Measurements from ENCODE around the gene LMO1.
A peak's percentile ranks its signal among the peaks of the same experiment; 100 is the strongest.

The LMO1 gene

GRCh38 chr11:8263109-8263768 lies 439 bp downstream of the LMO1 start:
- DNase-seq (ENCODE audit: low read depth): no peak

- peak; percentile 51 for DNase-seq (ENCODE audit: low read depth)
Measured at GRCh38 chr11:8262552-8263108, 1.0 kb downstream of the LMO1 start.

DNA sequence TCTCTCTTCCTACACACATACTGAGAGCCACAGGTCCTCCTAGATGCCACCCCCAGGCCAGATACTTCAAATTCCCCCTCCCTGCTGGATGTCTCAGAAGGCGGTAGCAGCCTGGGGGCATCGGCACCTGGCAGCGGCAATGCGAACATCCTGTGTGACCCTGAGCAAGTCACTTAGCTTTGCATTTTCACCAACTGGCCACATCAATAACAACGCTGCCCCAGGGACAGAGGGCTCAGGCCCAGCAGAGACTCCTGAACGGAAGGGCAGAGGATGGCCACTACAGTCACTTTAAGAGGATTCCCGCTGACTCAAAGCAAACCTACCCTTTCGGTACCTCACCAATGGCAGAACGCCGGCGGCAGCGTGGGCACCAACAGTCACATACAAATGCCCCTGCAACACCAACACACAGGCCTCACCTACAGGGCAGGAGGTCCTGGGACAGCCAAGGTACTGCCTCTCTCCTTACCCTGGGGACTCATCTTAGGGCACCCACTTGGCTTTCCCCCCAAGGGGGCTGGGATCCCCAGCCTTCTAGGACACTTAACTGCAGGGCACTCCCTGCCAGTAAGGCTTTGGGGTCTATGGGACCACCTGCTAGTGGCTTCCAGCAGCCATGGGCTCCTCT lies 1.6 kb downstream of the LMO1 start:
- DNase-seq (ENCODE audit: low read depth): no peak

DNA sequence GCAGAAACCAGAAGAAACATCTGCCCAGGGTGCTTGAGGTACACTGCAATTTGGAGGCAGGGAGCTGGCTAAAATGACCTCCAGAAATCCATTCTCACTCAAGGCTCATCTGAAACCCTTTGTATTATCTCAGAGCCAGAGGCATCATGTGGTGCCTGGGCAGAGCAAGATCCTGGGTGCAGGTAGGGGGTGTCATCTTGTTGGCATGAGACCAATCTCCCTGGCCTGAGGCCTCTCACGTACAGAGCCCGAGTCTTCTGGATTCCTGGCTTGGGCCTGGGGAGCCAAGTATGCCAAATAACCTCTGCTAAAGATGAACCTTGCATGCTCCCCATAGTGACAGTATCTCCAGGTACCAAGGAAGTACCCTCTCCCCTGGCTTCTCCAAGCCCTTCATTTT lies 2.4 kb downstream of the LMO1 start:
- no peak for DNase-seq (ENCODE audit: low read depth)

GRCh38 chr11:8260202-8260966 lies 3.3 kb downstream of the LMO1 start:
- DNase-seq (ENCODE audit: low read depth): no peak

- no peak for DNase-seq (ENCODE audit: low read depth)
Measured at GRCh38 chr11:8259306-8259959, 4.2 kb downstream of the LMO1 start.

- DNase-seq (ENCODE audit: low read depth): peak; percentile 59
Measured at GRCh38 chr11:8258784-8259183, 4.9 kb downstream of the LMO1 start.

- DNase-seq (ENCODE audit: low read depth): no peak
Measured at GRCh38 chr11:8258289-8258688, 5.4 kb downstream of the LMO1 start.

- DNase-seq (ENCODE audit: low read depth): no peak
Measured at GRCh38 chr11:8257003-8257664, 6.5 kb downstream of the LMO1 start.

GRCh38 chr11:8256271-8257002 lies 7.2 kb downstream of the LMO1 start:
- DNase-seq (ENCODE audit: low read depth): no peak

DNA sequence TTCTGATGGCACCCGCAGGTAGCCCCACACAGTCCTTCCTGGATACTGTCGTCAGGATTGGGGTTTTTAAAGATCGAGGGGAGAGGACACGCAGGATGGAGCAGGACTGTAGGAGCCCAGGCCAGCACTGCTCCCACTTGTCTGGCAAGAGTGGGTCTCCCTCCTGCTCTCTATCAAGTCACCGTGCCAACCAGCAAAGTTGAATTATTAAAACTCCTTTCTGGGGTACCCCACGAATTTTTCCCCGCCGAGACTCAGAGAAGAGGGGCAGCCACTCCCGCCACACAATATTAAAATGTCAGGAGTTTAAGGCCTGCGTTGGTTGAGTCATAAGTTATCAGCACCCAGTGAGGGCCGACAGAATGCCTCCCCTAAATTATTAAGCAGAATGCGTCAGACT lies 10.1 kb downstream of the LMO1 start:
- DNase-seq (ENCODE audit: low read depth): no peak

- no peak for DNase-seq (ENCODE audit: low read depth)
Measured at GRCh38 chr11:8252946-8253345, 10.7 kb downstream of the LMO1 start.

GRCh38 chr11:8252388-8252787 lies 11.3 kb downstream of the LMO1 start:
- DNase-seq (ENCODE audit: low read depth): no peak

GRCh38 chr11:8251616-8252295 lies 11.9 kb downstream of the LMO1 start:
- no peak for DNase-seq (ENCODE audit: low read depth)

DNA sequence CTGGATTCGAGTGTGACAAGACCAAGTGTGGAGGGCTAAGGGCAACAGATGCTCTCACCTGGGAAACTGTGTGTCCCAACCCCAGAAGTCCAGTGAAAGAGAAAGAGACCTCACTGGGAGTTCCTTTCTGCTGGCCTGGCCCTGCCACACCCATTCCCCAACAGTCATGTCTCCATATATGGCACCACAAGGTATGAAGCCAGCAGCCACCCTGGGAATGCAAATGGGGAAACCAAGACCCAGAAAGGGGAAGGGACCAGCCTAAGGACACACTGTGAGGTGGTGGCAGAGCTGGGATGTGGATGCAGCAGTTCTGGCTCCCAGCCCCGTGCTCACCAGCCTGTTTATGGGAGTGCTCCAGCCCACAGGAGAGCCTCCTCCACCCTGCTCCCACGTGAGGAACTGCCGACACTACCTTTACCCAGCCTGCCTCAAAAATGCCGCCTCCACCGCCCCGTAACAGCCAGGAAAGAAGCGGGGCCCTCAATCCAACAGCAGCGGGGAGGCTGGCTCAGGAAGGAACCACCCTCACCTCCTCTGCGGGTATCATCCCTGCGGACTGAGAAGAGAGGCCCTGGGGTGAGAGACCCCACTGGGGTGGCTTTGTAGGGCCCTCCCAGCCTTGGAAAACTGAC lies 12.6 kb downstream of the LMO1 start:
- DNase-seq (ENCODE audit: low read depth): no peak

GRCh38 chr11:8250434-8250833 lies 13.2 kb downstream of the LMO1 start:
- DNase-seq (ENCODE audit: low read depth): no peak

DNA sequence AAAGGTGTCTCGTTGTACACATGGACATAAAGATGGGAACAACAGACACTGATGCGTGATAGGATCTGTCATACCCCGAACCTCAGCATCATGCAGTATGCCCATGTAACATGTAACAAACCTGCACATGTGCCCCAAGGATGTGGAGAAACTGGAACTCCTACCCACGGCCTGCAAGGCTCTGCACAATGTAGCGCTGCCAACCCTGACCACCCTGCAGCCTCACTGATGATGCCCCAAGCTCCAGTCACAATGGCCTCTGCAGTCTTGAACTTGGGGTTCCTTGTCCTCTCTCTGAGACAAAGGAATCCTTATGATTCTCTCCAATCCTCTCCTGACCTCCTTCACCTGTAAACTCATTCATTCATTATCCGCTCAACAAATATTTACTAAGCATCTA lies 14.2 kb downstream of the LMO1 start:
- no peak for DNase-seq (ENCODE audit: low read depth)

GRCh38 chr11:8248786-8249185 lies 14.9 kb downstream of the LMO1 start:
- DNase-seq (ENCODE audit: low read depth): no peak

DNA sequence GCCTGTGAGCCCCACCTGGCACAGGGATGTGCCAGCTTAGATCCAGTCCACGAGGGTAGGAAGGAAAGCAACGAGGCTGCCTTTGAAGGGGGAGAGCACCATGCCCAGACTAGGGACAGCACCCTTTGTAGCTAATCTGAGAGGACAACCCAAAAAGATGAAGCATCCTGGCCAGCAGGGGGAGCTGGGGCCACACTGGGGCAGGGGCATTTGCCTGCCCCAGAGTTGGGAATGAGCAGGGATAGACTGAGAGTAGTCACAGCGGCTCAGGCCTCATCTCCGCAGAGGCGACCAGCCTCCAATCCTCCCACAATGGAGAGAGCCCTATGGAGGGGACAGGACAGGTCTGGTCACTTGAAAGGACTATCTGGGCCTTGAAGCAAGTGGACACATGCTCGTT lies 16.4 kb downstream of the LMO1 start:
- no peak for DNase-seq (ENCODE audit: low read depth)

- DNase-seq (ENCODE audit: low read depth): no peak
Measured at GRCh38 chr11:8243458-8243857, 20.2 kb downstream of the LMO1 start.
